ENCODE measurements around the gene SUN1. TPM values are rescaled to one million over a fixed set of nuclear protein-coding genes. Genes with fewer than 3 reads are reported as not detected.

The SUN1 gene
- total and polyA plus RNA-seq, 9 of the 15 experiments (the other 6 are each of a cell fraction or from before 2014, with no cell fraction given) = 36.8 to 132 (median 62.3) TPM

DNA sequence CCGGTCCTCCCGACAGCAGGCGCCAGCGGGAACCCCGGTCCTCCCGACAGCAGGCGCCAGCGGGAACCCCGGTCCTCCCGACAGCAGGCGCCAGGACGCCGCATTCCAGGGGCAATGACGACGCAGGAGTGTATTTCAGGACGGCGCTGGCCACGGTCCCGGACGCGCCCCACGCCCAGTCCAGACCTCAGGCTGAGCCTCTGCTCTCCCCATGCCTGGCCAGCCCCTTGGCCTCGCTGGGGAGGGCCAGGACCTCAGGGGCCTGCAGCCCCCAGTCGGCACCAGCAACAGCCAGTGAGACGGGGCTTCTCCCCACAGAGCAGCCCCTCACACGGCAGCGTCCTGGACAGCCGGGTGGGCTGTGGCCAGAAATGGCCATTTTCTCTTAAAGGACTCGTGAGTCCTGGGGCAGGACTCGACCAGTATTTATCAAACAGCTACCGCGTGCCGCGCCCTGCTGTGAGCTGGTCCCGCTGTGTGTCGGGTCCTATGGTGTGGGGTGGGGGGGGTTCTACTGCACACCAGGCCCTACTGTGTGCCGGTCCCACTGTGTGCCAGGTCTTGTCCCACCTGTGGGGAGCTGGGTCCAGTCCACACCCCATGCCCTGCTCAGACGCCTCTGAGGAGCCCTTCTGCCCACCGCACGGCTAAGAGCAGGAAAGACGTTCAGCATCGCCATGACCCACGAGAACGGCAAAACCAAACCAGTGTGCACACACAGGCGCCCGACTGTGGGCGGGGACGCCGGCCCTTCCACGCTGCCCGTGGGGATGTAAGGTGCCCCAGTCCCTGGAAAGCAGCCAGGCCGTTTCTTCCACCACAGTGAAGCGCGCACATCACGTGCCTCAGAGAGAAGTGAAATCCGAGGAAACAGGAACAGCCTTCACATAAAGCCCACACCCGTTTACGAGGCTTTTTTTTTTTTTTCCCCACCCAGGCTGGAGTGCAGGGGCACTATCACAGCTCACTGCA, 77.4 kb downstream of the SUN1 start (continued):
- peak; percentile 99 for TF ChIP-seq ZKSCAN1 (IDR thresholded peaks at IDR 0.05; ENCODE audit: low read depth, low read length)
- no peak for TF ChIP-seq PHB2 (IDR thresholded peaks at IDR 0.05; ENCODE audit: low read depth)
- TF ChIP-seq, protein P1, sequence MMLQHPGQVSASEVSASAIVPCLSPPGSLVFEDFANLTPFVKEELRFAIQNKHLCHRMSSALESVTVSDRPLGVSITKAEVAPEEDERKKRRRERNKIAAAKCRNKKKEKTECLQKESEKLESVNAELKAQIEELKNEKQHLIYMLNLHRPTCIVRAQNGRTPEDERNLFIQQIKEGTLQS (IDR thresholded peaks at IDR 0.05) = no peak
- TF ChIP-seq, protein P1 (CRISPR knock-in tag; conservative IDR thresholded peaks at IDR 0.05) = no peak
- TF ChIP-seq BHLHE40 (IDR thresholded peaks at IDR 0.05; ENCODE audit: low read length) = peak; percentile 54; the same call in 1 of the 2 replicates
- no peak for TF ChIP-seq CC2D1A (IDR thresholded peaks at IDR 0.05)
- TF ChIP-seq RBM14 (IDR thresholded peaks at IDR 0.05; ENCODE audit: borderline replicate concordance, insufficient read depth, low read depth, low read length) = no peak

DNA sequence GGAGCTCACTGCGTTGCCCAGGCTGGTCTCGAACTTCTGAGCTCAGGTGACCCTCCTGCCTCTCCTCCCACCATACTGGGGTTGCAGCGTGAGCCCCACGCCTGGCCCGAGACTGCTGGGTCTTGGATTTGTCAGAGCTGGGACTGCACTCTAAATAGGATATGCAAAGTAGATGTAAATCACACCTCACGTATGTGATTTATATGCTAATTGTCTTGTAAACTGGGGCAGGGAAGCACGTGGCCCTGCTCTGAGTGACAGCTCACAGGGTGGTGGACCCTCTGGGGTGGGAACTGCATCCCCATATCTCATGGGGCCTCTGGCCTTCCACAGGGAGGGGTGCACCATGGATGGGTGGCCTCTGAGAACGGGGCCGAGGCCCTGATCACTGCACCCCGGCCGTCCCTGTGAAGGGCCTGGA, 78.2 kb downstream of the SUN1 start:
- no peak overlapping the region for H3K27ac ChIP-seq (ENCODE audit: extremely low read depth, low read depth, low read length)
- no peak for DNase-seq (ENCODE audit: extremely low read depth in 1 of 4, low spot score in 3 of 4)
- no peaks in the 10 kb centered on the region for H4K20me1 ChIP-seq (replicated peaks; ENCODE audit: control insufficient read depth, insufficient read depth, low read length)
- ChIA-PET POLR2A (interaction anchor here (1.0 to 1.2 kb wide), 2 partner anchors 9 to 18 kb away, joined by 3 read pairs; no protein-coding TSS in a partner anchor), CTCF (ENCODE audit: low intra/inter-chr PET ratio) (no interaction called here)
- no peak overlapping the region for H3K9ac ChIP-seq (ENCODE audit: insufficient read depth in 1 of 2, low read depth in 2 of 2, low read length in 2 of 2)
- no peak overlapping the region for H3K4me2 ChIP-seq (ENCODE audit: insufficient read depth, low read length)
- H3K9me3 ChIP-seq (replicated peaks; ENCODE audit: control insufficient read depth, insufficient read depth, low read depth, low read length) = no peaks in the 10 kb centered on the region
- in situ Hi-C loops (cut with MboI) = no loop called here
- no peak for ATAC-seq
- FAIRE-seq = no peak
- intact Hi-C loops (cut with micrococcal nuclease) = no loop called here
- 24% methylated on average over 11 of the region's 11 CpGs for WGBS (ENCODE audit: insufficient coverage, low coverage, missing lambda C conversion rate)
- no peak overlapping the region for H3K4me3 ChIP-seq
- H3K36me3 ChIP-seq (ENCODE audit: control insufficient read depth, insufficient read depth, low read length) = no peaks in the 10 kb centered on the region
- no peaks in the 10 kb centered on the region for H3K9me1 ChIP-seq (ENCODE audit: control insufficient read depth, insufficient read depth, low read length)
- H3K27me3 ChIP-seq (ENCODE audit: control insufficient read depth in 2 of 2, insufficient read depth in 2 of 2, low read length in 2 of 2) = peaks cover 8 to 16% of the 10 kb centered on the region in 2 experiments; a peak in 4 of 5 replicates
- TF ChIP-seq PKNOX1 (IDR thresholded peaks at IDR 0.05) = peak; percentile 68
- TF ChIP-seq PCBP1 (IDR thresholded peaks at IDR 0.05; ENCODE audit: low read depth, low read length, poor library complexity, severe bottlenecking) = no peak
- peaks cover 0 to 69% of the 10 kb centered on the region in 2 experiments; a peak in 2 of 5 replicates for H3K4me1 ChIP-seq (replicated peaks in 1 of 2; ENCODE audit: control insufficient read depth in 2 of 2, insufficient read depth in 2 of 2, low read length in 2 of 2)
- BruUV-seq (replicated peaks) = no TSS peak
- H2AFZ ChIP-seq (ENCODE audit: low read depth, low read length) = no peak overlapping the region
- H3K79me2 ChIP-seq (ENCODE audit: control insufficient read depth, insufficient read depth, low read length) = no peaks in the 10 kb centered on the region
